HG02981 (cell line): Measurements from ENCODE around the gene ARL4C.

ENCODE experiments used
- ATAC-seq: cut with Tn5 transposase; IDR thresholded peaks from one replicate; pipeline ENCODE4 v1.9.1; 2021; ENCODE audit warnings: mild to moderate bottlenecking, moderate library complexity; ENCODE audit not compliant: unreplicated experiment

Gene ARL4C

GRCh38 chr2:234448506-234449184 lies 48.2 kb downstream of the ARL4C start:
- ATAC-seq: no peak

DNA sequence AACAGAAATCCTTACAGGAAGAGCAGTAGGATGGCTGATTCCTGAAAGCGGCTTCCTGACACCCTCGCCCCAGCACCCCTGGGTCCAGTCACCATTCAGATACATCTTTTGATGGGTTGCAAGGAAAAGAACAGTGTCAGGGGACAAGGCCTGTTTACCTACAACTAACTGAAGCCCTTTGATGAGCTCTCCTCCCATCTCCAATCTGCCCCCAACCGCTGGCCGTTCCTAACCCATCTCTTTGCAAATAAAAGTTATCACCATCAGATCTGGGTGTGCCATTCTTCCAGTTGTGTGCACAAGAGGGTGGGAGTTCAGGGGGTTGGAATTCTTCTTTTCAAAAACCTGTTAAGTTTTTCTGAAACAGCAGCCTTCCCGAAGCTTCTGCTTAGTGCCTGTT lies 48.9 kb downstream of the ARL4C start:
- no peak for ATAC-seq

DNA sequence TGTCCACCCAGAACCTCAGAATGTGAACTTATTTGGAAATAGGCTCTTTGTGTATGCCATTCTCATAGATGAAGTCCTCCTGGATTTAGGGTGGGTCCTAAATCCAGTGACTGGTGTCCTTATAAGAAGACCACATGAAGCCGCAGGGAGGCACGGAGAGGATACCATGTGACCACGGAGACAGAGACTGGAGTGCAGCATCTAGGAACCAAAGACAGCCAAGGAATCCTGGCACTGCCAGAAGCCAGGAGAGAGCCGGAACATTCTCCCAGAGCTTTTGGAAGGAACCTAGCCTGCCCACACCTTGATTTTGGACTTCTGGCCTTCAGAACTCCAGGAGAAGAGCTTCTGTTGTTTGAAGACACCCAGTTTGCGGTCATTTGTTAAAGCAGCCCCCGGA lies 49.7 kb downstream of the ARL4C start:
- ATAC-seq: no peak

DNA sequence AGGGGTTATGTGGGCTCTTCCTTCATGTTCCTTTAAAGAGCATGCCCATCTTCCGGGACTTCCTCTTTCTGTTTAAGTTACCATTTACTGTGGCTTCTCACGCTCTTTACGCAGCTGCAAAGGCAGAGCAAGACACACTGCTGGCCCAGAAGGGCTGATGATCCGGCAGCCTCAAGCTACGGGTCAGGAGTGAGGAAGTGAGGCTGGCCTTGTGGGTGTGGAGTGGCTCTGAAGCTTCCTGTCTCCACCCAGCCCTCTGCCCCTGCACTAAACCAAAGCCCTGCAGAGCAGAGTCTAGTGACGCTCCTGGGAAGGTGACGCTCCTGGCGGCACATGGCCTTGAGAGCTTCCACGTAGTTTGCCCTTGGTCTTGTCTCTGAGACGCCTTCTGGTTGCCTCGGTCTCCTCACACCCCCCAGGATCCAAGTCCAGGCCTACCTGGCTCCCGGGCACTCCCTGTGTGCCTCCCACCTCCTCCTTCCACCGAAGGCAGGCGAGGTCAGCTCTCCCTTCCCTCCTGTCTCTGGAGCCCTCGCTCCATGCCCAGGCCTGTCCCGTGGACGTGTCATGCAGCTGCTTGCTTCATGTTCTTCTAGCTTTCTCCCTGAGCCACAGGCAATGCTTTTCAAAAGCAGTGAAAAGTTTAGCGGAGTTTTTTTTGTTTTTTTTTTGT lies 50.3 kb downstream of the ARL4C start:
- peak; percentile 93 for ATAC-seq

- ATAC-seq: no peak
Measured at GRCh38 chr2:234444893-234445292, 52.0 kb downstream of the ARL4C start.

DNA sequence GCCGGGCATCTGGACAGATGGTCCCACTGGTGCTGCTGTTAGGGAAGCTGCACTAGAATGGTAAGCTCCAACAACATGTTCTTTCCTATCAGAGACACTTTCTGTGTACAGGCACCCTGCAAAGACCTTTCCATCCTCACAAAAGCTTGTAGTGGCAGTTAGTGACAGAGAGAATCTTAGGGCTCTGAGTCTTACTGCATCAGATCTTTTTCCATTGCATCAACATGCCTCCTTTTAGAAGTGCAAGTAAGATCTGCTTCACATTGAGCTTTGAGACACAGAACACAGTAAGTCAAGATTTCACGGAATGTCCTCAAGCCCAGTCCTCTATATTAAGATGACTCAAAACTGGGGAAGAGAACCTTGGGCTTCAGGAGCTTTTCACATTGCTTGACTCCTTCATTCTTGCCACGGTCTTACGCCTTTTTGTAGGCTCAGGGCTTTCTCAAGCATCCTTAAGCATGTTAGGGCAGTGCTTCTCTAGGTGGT lies 52.6 kb downstream of the ARL4C start:
- ATAC-seq: no peak
